Coronary artery (tissue), 2 donors: Measurements from ENCODE around the gene PNISR.

Experiments used
- DNase-seq: peaks from one replicate; pipeline ENCODE4 v3.0.0-alpha.2; 2017; ENCODE audit warnings: low spot score
- H3K27ac ChIP-seq, 2 donors: fragments of 200-600 bp; sonication (generic); one replicate each; pipeline ENCODE4 v1.5.1; 2016 to 2019
- H3K4me3 ChIP-seq: fragments of 200-600 bp; sonication (generic); 2 replicates; pipeline ENCODE4 v1.5.1; 2016; ENCODE audit warnings: mild to moderate bottlenecking, moderate library complexity
- CTCF ChIP-seq: fragments of 200-600 bp; sonication (generic); IDR thresholded peaks from one replicate; pipeline ENCODE4 v1.5.1; 2019; ENCODE audit warnings: antibody characterized with exemption

The PNISR gene

GRCh38 chr6:99446076-99446475 lies 21.0 kb upstream of the PNISR start:
- no peak overlapping the region for H3K27ac ChIP-seq
- H3K4me3 ChIP-seq, result no peak overlapping the region
- DNase-seq, result no peak
- TF ChIP-seq CTCF, result no peak

- H3K4me3 ChIP-seq, result no peak overlapping the region
- no peak for DNase-seq
- peak; percentile 47 for TF ChIP-seq CTCF
- H3K27ac ChIP-seq, result no peak overlapping the region
Measured at GRCh38 chr6:99434702-99435530, 9.8 kb upstream of the PNISR start.

- Histone ChIP-seq H3K4me3 (no peak overlapping the region), H3K27ac (no peak overlapping the region)
- TF ChIP-seq CTCF, result no peak
- DNase-seq, result no peak
Measured at GRCh38 chr6:99432877-99433276, 7.8 kb upstream of the PNISR start.

GRCh38 chr6:99431901-99432300 lies 6.8 kb upstream of the PNISR start:
- DNase-seq, result no peak
- Histone ChIP-seq H3K27ac (no peak overlapping the region), H3K4me3 (no peak overlapping the region)
- TF ChIP-seq CTCF, result no peak

GRCh38 chr6:99427988-99428387 lies 2.9 kb upstream of the PNISR start:
- no peak for DNase-seq
- TF ChIP-seq CTCF, result no peak
- H3K4me3 ChIP-seq, result no peak overlapping the region

GRCh38 chr6:99426451-99426757 lies 1.3 kb upstream of the PNISR start:
- DNase-seq, result no peak
- peak overlapping the region; percentile 91 for H3K4me3 ChIP-seq
- peak overlapping the region; percentile 98 to 99 for H3K27ac ChIP-seq
- no peak for TF ChIP-seq CTCF

More at GRCh38 chr6:99427988-99428387, 2.9 kb upstream of the PNISR start:
- no peak overlapping the region for H3K27ac ChIP-seq

- peak; percentile 88 for DNase-seq
- TF ChIP-seq CTCF, result no peak
- Histone ChIP-seq H3K27ac (peak overlapping the region; percentile 98 to 99), H3K4me3 (peak overlapping the region; percentile 91)
Measured at GRCh38 chr6:99425647-99426450, 741 bp upstream of the PNISR start.
